NCI-H1417 (cell line): ENCODE data around the gene ZNF383.
"Not testable (repeated sequence)": the region's sequence is repeated elsewhere in the genome, so short reads cannot be mapped to it uniquely, and the experiment has no call there.

ENCODE experiments used
- DNase-seq, 3 experiments: peaks; one replicate each; lab custom pipeline; 2025; lab: John Stamatoyannopoulos, UW

Gene ZNF383

DNA sequence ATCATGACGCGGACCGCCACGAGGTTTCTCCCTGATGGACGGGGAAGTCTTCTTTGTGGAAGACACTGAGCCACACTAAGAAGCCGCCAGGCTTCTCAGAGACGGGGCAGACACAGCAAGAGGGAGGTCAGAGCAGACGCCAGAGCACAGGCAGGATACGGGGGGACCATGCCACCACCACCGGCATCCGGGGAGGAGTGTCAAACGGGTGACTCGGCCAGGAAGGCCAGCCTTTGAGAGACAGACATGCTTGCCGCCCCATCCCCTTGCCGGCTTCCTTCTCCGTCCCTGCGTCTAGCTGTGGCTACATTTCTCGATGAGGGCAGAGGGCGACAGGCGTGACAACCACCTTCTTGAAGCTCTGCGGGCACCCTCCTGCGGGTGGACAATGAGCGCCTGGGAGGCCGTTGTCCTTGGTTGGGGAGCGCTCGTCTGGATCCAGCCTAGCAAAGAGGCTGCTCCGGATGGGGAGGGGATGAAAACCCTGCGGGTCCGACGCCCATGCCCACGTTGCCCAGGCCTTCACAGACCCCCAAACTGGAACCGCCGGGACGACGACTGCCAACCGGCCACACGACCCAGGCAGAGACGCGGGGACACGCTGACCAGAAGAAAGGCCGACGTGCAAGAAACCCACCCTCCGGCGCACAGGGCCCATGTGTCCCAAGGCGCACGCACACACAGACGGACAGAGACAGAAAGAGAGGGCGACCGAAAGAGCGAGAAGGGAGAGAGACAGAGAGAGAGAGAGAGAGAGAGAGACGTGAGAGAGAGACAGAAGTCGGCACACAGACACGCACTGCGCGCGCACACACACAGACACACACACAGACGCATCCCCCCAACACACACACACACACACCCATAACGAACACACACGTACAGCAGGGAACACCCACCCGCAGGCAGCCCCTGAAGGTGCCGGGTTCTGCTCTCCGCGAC lies 75.3 kb downstream of the ZNF383 start:
- DNase-seq = not testable (repeated sequence)

DNA sequence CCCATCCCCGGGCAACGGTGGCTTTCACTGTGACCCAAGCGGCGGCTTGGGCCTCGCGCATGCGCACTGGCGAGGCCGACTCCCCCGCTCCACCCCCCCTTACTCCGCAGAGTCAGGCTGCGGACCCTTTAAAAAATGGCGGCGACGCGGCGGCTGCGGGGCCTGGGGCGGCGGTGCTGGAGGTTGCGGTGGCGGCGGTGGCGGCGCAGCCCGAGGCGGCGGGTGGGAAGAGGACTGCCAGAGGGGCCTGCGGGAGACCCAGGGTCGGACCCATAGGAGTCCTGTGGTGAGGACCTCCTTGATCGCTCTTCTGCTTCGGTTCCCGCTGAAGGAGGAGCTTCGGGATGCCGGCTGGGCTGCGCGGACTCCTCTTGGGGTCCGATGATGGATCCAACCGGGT lies 76.2 kb downstream of the ZNF383 start:
- not testable (repeated sequence) for DNase-seq
